ENCODE results near the gene MTA2.
"Not testable (repeated sequence)": the region's sequence is repeated elsewhere in the genome, so short reads cannot be mapped to it uniquely, and the experiment has no call there.

Gene MTA2

DNA sequence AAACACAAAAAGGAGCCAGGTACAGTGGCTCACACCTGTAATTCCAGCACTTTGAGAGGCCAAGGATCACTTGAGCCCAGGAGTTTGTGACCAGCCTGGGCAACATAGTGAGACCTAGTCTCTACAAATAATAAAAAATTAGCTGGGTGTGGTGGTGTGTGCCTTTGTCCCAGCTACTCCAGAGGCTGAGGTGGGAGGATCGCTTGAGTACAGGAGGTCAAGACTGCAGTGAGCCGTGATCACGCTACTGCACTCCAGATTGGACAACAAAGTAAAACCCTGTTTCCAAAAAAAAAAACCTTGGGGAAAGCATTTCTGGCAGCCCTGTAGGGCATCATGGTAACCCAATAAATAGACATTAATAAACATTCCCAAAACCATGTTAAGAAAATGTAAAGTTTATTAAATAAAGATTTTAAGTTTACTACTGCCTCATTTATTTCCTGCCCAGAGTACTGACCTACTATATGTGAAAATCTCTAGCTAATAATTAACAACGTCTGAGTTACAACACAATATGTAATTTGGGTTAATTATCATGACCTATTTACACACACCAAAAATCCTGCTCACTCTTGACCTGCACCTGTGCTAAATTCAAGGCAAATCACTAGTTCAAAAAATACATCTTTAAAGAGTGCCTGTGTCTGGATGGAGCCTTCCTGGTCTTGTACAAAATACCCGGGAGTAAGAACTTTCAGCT, 36.4 kb downstream of the MTA2 start:
- DNase-seq: no peak

DNA sequence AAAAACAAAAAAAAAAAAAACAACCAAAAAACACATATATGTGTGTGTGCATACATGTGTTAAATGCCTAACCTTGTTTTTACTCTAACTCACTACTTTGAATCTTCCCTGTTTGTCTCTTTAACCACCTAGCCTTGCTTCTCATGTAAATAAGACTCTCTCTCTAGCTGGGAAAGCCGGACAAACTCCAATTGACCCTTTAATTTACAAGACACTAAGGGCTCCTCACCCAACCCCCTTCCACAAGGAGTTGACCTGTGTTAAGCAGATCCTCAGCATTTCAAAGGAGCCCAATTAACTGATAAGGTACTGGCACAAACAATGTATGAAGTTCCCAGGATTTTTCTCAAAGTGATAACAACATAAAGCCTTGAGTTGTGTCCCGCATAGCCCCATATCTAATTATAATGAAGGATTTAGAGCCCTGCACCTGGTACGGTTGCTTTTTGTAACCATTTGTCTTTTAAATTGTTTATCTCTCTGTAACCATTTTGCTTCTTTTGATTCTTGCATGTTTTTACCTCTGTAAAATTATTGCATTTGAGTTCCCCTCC, 39.9 kb downstream of the MTA2 start:
- not testable (repeated sequence) for DNase-seq

DNA sequence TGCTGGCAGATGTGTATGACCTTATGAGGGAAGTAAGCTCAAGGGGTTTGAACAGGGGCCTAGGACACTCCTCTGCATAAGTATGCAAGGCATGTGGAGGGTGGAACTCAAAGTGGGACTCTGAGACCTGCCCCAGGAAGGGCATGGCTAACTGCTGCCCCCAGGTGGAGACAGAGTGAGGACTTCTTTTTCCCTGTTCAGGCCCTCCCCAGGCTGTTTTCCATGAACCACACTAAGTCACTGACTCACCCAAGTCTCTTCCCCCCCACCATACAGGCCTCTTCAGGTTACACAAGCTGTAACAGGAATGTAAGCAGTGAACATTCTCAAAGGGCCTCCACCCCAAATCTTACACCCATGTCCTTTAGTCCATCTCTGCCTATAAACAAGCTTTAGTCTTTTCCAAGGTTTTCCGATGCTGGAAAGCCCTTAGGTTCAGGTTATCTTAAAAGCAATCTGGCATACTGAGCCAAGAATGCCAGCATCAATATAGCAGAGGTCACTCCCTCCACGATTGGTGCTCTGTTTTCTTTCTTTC, 41.0 kb downstream of the MTA2 start:
- peak; percentile 83 for DNase-seq

DNA sequence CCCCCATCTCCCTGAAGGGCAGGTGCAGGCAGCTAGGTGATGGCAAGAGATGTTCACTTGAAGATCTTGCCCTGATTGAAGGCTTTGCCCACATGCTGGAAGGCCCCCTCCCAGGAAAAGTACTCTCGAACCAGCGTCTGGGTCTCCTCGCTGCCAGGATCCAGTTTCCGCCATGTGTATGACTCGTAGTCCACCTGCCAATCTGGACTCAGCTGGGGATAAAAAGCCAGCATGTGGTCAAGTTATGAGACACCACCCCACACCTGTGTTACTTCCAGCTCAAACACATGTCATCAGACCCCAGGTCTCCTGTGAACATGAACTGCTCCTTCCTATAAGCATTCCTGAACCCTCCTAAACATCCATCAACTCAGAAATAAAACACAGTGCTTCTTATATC, 42.0 kb downstream of the MTA2 start:
- DNase-seq: not testable (repeated sequence)

DNA sequence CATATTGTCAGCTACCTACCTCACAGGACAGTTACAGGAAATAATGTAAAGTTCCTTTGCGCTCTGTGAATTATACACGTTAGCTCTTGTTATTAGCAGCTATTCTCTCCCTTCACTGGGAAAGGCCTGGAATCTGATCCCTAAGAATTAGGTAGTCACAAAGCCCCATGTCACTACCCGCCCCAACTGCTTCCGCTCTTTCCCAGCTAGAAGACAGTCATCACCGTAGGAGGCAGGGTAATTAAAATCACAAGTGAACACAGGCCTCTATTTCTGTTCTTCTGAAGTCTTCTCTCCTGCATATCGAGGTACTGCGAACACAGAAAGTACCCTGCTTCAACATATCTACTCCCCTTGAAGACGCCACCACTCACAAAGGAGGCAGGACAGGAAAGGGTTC, 42.5 kb downstream of the MTA2 start:
- DNase-seq: no peak

DNA sequence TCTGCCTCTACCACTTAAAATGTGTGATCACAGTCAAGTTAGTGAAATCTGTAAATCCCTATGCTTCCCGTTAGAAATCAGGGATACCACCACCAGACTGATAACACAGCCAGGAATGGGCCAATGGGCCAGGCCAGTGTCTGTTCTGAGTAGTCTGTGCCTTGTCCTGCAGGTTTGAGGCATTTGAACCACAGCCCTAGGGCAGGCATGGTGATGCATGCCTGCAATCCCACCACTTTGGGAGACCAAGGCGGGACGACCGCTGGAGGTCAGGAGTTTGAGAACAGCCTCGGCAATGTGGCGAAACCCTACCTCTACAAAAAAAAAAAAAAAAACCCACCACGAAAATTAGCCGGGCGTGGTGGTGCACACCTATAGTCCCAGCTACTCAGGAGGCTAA, 43.0 kb downstream of the MTA2 start:
- DNase-seq: no peak

DNA sequence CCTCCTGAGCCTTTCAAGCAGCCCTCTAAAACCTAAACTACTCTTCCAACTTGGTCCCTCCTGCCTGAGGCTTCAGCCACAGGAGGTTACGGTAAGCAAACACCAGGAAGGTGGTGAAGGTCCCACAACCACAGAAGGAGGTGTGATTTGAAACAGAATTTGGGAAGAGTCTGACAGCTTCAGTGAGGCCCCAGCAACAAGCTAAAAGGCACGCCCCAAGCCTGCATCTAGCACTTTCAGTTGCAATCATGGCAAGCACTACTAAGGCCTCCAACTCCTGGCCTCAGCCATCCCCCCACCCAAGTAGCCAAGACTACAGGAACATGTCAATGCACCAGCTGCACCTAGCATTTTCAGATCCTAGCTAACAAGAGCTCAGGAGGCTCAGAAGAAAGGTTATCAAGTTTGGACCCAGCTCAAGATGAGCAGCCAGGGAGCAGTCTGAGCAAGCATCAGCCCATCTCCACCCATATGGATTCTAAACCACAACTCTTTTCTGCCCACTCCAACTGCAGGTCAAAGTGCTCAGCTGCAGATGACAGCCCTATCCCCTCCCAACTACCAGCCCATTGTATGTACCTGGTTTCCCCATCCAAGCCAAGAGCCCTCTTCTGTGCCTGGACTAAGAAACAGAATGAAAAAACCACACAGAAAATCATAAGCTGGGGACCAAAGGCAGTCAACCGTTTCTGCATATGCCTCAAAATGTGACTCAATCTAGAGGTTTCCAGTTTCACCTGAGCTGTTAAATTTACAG, 44.6 kb downstream of the MTA2 start:
- DNase-seq: no peak

DNA sequence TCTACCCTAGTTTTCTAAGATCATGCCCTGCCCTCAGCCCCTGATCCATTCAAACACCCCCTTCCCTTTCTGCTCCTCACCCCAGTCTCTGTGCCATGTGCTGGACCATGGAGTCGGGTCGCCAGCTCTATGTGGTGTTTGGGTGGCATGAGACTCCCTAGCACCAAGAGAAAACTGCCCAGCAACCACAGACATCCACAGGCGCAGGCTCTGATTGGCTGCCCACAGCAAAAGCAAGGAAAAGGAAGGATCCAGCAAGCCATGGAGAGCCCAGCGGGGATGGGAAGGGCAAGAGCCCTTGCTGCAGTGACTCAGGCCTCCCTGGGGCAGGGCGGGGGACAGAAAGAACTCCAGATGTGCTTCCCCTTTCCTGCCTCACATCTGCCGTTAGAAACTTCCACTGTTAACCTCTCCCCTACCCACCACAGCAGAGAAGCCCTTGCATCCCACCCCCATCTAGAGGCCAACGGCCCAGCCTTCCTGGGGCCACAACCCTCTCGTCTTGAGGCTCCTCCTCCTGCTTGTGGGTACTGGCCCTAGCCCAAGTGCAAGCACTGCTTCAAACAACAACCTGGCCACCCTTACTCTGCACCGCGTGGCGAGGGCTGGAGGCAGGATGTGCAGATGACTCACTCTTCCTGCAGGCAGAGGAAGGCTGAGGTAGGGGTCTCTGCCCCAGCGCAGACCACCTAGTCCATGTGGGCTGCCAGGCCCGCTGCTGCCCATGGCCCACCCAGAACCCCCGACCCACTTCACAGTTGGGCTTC, 45.4 kb downstream of the MTA2 start:
- peak; percentile 77 for DNase-seq

DNA sequence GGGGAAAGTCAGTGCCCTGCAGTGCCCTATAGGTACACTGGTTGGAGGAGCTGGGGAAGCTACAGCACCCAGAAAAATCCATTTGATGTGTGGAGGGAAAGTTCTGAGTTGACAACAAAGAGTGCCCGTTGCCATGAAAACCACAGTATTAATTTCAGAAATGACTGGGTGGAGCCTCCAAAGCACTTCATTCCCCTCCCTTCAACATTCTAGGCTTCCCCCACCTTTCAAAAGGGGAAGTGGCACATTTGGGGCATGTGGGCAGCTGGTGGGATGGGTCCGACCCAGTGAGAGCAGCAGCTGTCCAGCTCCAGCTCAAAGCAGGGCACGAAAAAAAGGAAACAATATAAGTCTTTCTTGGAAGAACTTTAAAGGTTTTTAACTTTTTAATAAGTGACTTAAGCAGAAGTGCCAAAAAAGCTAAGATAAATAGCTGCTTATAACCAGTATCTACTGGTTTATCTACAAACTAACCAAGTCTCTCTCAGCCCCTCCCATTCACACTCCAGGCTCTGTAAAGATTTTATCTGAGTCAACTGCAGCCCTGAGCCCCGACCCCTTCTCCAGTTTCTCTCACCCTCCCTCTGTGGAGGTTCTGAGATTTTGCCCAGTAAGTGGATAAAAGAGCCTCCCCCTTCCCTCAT, 46.1 kb downstream of the MTA2 start:
- DNase-seq: peak; percentile 68

DNA sequence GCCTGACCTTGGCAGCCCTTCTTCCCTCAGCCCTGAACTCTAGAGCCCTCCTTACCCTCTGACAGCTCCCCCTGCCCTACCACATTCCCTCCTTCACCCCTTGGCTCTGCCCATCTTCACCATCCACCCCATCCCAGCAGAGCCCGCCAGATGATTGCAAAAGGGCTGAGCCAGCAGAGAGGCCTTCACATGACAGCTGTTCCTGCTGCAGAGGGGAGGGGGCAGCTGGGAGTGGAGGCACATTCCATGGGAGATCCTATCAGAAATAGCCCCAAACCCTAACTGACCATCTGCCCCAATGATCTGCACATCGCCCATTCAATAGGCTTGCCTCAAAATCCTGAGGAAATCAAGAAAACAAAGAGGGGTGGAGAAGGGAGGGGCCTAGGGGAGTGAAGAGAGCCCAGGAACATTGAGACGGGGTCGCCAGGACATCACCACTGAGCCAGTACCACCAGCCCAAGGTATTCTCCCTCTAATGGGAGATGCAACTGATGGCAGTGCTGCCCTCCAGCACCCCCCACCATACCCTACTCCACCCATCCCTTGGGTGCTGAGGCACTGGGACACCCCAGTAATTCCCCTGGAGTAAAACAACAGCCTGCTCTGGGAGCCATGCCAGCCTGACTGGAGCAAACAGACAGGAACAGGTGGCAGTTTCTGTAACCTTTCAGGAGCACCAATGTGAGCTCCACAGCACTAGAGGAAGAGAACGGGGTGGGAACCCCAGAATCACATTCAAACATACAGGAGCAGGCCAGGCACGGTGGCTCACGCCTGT, 47.1 kb downstream of the MTA2 start:
- no peak for DNase-seq

DNA sequence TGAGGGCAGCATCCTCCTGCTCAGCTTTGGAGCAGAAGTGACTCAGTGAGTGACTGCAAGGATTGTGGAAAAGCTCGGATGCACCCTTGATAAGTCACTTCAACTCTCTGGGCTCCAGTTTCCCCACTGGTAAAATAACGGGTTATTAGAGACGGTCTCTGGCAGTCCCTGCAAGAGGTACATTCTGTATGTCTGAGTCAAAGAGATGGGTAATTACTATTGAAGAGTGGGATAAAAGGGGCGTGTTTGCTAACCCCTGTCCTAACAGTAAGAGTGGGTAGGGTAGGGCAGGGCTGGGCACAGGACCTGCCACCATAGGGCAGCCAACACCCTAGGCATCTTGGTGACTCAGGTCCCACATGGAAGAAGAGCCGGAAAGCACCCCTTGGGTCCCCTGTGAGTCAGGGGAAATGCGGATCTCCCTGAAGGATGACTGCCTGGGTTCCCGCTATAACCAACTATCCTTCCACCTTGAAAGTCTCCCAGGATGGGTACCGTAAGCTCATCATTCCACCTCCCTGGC, 47.8 kb downstream of the MTA2 start:
- no peak for DNase-seq

DNA sequence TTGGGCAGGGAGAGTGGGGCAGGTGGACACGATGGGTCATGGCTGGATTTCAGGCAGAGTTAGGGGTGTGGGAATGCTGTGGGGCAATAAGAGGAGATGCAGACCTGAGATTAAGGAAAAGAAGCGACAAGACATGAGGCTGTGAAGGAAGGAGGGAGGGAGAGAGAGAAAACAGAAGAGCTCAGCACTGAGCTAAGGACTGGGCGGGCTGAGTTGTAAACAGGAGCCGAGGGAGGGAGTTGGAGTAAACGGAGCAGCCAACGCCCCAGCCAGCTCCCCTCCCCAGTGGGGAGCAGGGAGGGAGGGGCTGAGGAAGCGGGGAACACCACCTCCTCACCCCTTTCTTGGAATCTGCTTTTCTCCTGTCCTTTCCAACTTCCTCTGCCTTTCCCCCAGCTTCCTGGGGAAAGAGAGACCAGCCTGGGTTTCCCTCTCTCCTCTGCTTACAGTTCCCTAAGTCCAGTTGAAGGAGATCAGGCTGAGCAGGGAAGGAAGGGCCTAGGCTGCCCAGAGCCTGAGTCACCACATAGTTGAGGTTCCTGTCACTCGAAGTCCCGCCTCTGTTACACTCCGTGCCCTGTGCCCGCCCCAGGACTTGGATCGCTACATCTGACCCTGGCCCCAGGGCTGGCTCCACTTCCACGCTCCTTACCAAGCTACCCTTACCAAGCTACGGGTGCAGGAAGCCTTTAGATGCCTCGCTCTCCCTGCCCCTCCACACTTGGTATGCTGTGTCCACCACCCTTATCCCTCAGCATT, 48.4 kb downstream of the MTA2 start:
- DNase-seq: peak; percentile 73

DNA sequence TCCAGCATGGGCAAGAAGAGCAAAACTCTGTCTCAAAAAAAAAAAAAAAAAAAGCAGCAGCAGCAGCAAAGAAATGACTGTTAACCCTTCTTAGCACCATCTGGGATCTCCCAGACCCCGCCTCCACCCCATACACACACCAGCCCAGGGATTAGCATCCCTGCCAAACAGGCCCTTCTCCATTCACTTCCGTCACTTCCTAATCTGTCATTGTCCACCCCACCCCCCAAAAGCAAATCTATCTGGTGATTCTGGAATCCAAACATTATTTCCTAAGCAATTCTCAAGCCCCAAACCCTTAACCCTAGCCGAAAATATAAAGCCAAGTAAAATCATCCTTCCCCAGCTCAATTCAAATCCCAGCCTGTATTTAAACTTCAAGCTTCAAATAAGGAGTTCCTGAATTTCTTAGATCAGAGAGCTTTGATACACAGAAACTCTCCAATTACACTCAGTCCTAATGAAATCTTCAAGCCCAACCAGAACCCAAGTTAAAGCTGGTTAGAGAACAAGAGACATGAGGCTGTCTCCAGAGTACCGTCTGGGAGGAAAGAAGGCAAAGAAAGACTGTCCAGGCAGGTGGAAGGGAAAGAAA, 49.1 kb downstream of the MTA2 start:
- DNase-seq: no peak

DNA sequence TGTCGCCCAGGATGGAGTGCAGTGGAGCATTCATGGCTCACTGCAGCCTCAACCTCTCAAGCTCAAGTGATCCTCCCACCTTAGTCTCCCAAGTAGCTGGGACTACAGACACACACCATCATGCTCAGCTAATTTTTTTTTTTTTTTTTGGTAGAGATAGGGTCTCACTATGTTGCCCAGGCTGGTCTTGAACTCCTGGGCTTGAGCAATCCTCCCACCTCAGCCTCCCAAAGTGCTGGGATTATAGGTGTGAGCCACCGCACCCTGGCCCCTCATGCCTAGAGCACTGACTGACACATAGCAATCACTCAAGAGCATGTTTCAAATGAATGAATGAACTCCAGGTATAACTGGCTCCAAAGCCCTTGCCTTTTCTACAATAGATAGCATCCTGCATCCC, 51.2 kb downstream of the MTA2 start:
- DNase-seq: not testable (repeated sequence)

DNA sequence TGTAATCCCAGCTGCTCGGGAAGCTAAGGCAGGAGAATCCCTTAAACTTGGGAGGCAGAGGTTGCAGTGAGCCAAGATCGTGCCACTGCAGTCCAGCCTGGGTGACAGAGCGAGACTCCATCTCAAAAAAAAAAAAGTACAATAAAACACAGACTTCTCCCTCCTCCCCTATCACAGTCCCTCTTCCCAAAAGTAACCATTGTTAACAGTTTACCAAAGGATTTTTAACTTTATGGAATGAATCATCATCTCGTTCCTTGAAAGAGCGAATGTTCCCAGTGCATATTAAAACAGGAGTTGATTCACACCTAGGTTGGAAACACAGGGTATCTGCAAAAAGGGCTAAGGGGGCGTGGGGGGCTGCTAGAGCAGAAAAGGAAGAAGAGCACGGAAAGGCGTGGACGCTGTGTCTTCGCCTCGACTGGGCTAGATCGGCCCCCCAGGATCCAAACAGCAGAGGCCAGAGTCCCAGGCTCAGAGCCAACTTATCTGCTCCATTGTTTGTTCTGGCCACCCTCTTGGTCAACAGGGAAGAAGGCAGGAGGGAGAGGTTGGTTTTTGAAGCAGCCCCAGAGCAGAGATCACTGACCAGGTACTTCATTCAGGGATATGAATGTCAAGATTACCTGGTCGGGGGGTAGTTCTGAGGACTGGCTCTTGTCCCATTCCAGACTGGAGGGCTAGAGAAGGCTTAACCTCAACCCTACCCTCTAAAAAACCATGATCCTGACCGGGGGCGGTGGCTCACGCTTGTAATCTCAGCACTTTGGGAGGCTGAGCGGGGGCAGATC, 52.9 kb downstream of the MTA2 start:
- no peak for DNase-seq

DNA sequence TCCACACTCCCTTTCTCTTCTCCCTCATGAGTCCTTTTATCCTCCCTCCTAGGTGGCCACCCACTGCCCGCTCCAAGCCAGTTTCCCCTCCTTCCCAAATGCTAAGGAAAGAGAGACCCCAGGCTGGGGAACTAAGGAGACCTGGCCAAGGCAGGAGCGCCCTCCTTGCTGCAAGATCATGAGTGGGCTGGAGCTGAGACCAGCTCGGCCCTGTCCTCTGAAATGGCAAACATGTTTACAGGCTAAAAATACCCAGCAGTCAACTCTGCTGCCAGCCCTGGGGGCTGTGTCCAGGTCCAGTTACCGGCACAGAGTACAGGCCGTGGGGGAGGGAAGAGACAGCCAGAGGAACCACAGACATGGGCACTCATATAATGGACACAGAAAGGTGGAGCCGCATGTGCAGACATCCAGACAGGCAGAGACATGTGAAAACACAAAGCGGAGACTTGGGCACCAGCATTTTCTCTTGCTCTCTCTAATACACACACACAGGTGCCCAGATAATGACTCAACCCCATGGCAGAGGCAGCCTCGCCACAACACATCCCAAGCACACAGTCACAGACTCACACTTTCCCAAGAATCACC, 53.9 kb downstream of the MTA2 start:
- no peak for DNase-seq

DNA sequence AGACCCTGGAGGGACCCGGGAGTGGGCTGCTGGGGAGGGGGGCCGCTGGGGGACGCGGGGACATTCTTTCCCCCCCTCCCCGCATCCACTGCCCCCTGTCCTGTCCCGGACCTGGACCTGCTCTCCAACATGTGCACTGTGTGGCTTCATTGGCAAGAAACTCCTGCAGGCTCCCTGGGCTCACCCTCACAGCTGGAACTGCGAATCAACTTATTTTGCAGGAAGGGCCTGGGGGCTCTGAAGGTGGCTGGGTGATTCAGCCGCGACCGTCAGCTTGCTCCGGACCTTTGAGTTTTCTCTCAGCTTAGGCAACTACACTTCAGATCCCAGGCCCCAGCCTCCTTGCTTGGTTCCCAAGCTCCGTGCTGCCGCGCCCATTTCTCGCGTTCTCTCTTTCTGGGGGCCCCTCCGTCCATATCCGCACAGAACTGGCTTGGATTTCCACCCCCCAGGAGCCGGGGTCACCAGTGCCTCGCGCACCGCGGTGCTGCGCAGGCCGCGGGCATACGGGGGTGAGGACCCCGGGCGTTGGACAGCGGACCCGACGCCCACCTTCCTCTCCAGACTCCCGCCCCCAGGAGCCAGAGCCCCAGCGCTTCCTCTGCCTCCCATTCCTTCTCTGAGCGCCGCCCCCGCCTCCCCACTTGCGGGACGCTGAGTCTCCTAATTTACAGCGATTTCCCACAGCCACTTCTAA, 54.6 kb downstream of the MTA2 start:
- DNase-seq: no peak

DNA sequence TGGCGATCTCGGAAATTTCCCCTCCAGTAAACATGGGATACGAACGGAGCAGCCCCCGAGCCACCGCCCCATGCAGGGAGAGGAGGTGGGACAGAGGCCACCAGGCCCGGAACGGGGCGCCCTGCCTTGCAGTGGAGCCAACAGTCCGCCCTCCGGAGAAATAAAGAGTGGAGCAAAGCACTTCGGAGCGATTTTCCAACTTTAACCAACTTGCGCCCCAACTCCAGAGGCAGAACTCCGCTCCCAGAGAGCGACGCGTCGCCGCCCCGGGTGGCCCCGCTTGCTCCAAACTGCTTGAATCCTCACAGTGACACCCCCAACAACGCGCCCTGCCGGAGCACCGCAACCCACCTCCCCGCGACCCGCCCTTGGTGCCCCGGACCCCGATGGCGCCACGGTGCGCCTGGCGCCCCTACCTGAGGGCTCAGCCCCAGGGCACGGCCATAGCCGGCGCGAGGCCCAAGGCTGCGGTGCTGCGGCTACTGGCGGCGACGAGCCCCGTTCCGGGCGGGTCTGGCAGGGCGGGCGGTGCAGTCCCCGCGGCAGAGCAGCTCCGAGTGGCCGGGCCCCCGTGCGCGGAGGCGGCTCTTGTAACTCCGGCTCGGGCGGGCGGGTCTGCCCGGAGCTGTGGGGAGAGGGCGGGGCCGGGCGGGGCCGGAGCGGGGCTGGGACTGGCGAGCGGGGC, 55.3 kb downstream of the MTA2 start, which contains the start of gene AHNAK:
TSS of gene AHNAK (minus strand) at position 563 of the 685 bp plus-strand sequence. CDS start 10,708 bp downstream, outside the sequence.
- DNase-seq: peak; percentile 74

All from activated T-cell treated with anti-CD3 and anti-CD28 coated beads, Interleukin-2, amount 50 U/mL, for 1 hour (primary cell).